HepG2 (cell line): ENCODE data around the gene WDHD1. TPM values are rescaled to one million over a fixed set of nuclear protein-coding genes. Genes with fewer than 3 reads are reported as not detected.

Experiments
- ATAC-seq: fragments of 200-7000 bp; cut with Tn5 transposase; 3 replicates; pipeline ENCODE4 v1.9.1; 2020; ENCODE audit warnings: mild to moderate bottlenecking, moderate library complexity
- BruUV-seq: library from RNA; stranded (reverse); fragments of 400-500 nt; replicated peaks from 2 replicates; lab custom pipeline; 2021; lab: Mats Ljungman, UMichigan
- CTCF ChIA-PET: fragments of 300-600 bp; formaldehyde crosslinking; extraction: SDS; loops from one replicate; lab custom pipeline; 2021; ENCODE audit warnings: low total read pairs, inconsistent platforms, low intra/inter-chr PET ratio; lab: Yijun Ruan, JAX
- POLR2A ChIA-PET: fragments of 350-600 bp; sonication (Branson Sonifier 250); formaldehyde crosslinking; loops from one replicate; lab custom pipeline; 2020; ENCODE audit warnings: antibody characterized with exemption, inconsistent platforms; lab: Yijun Ruan, JAX
- DNase-seq: peaks from one replicate; pipeline ENCODE4 v3.0.0-alpha.2; 2015; ENCODE audit warnings: low spot score
- FAIRE-seq: peaks from 3 replicates; lab custom pipeline; 2011; peaks lifted over from hg19 to GRCh38; lab: Jason Lieb, UNC
- H2AFZ ChIP-seq: one replicate; pipeline ENCODE4 v1.6.1; 2011; ENCODE audit warnings: low read length, inconsistent platforms
- H3K27ac ChIP-seq: fragments of 300-600 bp; 3 replicates; pipeline ENCODE4 v1.8.0; 2011; ENCODE audit warnings: mixed run types, mild to moderate bottlenecking, mixed read lengths, low read length, inconsistent platforms; ENCODE audit not compliant: insufficient read depth; ENCODE audit errors: extremely low read length
- H3K27me3 ChIP-seq, 2 experiments: fragments of 200-600 bp in 1 of 2; 2 replicates in 1 of 2; 3 replicates in 1 of 2; pipeline versions ENCODE4 v1.6.0 to v1.8.0; 2011; ENCODE audit warnings: low read length in 2 of 2, mild to moderate bottlenecking in 2 of 2, moderate library complexity in 2 of 2, inconsistent platforms in 1 of 2; ENCODE audit not compliant: insufficient read depth in 2 of 2, control insufficient read depth in 1 of 2
- H3K36me3 ChIP-seq, 2 experiments: fragments of 200-600 bp in 1 of 2; replicated peaks in 1 of 2; 2 replicates in 1 of 2; 3 replicates in 1 of 2; pipeline versions ENCODE4 v1.5.1 to v1.8.0; 2011; ENCODE audit warnings: low read length in 2 of 2, inconsistent platforms in 1 of 2; ENCODE audit not compliant: insufficient read depth in 2 of 2, control insufficient read depth in 1 of 2
- H3K4me1 ChIP-seq: 2 replicates; pipeline ENCODE4 v1.5.1; 2012; ENCODE audit warnings: low read length, inconsistent platforms; ENCODE audit not compliant: insufficient read depth
- H3K4me2 ChIP-seq: 2 replicates; pipeline ENCODE4 v1.6.0; 2011; ENCODE audit warnings: low read depth, low read length, inconsistent platforms
- H3K4me3 ChIP-seq, 3 experiments: fragments of 200-600 bp in 1 of 3; sonication (generic), shearing (Covaris generic) in 1 of 3; replicated peaks in 1 of 3; 2 replicates each; pipeline ENCODE4 v1.5.1; 2011 to 2016; ENCODE audit warnings: low read length in 3 of 3, inconsistent platforms in 2 of 3, low read depth in 2 of 3, mild to moderate bottlenecking in 2 of 3, control low read depth in 1 of 3, mixed read lengths in 1 of 3; ENCODE audit not compliant: insufficient read depth in 1 of 3
- H3K79me2 ChIP-seq: one replicate; pipeline ENCODE4 v1.6.1; 2011; ENCODE audit warnings: low read length, inconsistent platforms; ENCODE audit not compliant: insufficient read depth
- H3K9ac ChIP-seq: 2 replicates; pipeline ENCODE4 v1.6.0; 2011; ENCODE audit warnings: mild to moderate bottlenecking, low read depth, low read length, inconsistent platforms; ENCODE audit not compliant: insufficient read depth
- H3K9me3 ChIP-seq: 2 replicates; pipeline ENCODE4 v1.5.1; 2012; ENCODE audit warnings: mild to moderate bottlenecking, low read length
- H4K20me1 ChIP-seq: 2 replicates; pipeline ENCODE4 v1.6.0; 2011; ENCODE audit warnings: inconsistent platforms, mild to moderate bottlenecking, low read length, moderate library complexity; ENCODE audit not compliant: insufficient read depth
- DZIP1 ChIP-seq: sonication (generic); formaldehyde crosslinking; IDR thresholded peaks from 2 replicates; pipeline ENCODE4 v1.5.0; 2020; ENCODE audit warnings: mild to moderate bottlenecking, missing genetic modification reagents
- EP300 ChIP-seq, 3 experiments: sonication (generic) in 1 of 3; formaldehyde crosslinking in 1 of 3; IDR thresholded peaks; 2 replicates each; pipeline versions ENCODE4 v1.5.1 to v1.6.1; 2011 to 2020; ENCODE audit warnings: low read depth in 2 of 3, low read length in 2 of 3, borderline replicate concordance in 1 of 3, improper control_type of control experiment in 1 of 3, mild to moderate bottlenecking in 1 of 3, missing genetic modification reagents in 1 of 3, moderate library complexity in 1 of 3
- JUNB ChIP-seq: sonication (generic); formaldehyde crosslinking; IDR thresholded peaks from 2 replicates; pipeline ENCODE4 v1.8.0; 2022; ENCODE audit warnings: missing genetic modification reagents, mild to moderate bottlenecking, borderline replicate concordance
- PHB2 ChIP-seq: fragments of 450-650 bp; IDR thresholded peaks from 2 replicates; pipeline ENCODE4 v1.6.1; 2018; ENCODE audit not compliant: partially characterized antibody
- SOX13 ChIP-seq, 3 experiments: fragments of 450-650 bp in 1 of 3; sonication (generic) in 1 of 3; formaldehyde crosslinking in 1 of 3; IDR thresholded peaks in 2 of 3; conservative IDR thresholded peaks in 1 of 3; 2 replicates each; pipeline versions ENCODE4 v1.5.0 to v1.6.1; 2016 to 2020; ENCODE audit warnings: antibody characterized with exemption in 1 of 3, mild to moderate bottlenecking in 1 of 3, missing compliant biosample characterization in 1 of 3, missing genetic modification reagents in 1 of 3, moderate library complexity in 1 of 3
- THYN1 ChIP-seq: sonication (generic); formaldehyde crosslinking; IDR thresholded peaks from 2 replicates; pipeline ENCODE4 v1.8.1; 2023; ENCODE audit warnings: low read depth, mild to moderate bottlenecking, moderate library complexity, missing genetic modification reagents, borderline replicate concordance
- XRCC5 ChIP-seq: fragments of 200-400 bp; formaldehyde crosslinking; optimal IDR thresholded peaks from 2 replicates; pipeline ENCODE3; 2017; ENCODE audit warnings: mild to moderate bottlenecking, low read length
- ZBTB25 ChIP-seq: IDR thresholded peaks from 2 replicates; pipeline ENCODE4 v1.6.1; 2018; ENCODE audit warnings: missing genetic modification reagents
- ZNF101 ChIP-seq: sonication (generic); formaldehyde crosslinking; IDR thresholded peaks from 2 replicates; pipeline ENCODE4 v1.4.0; 2020; ENCODE audit warnings: mild to moderate bottlenecking, low read depth, missing genetic modification reagents, borderline replicate concordance
- ZNF766 ChIP-seq: sonication (generic); formaldehyde crosslinking; IDR thresholded peaks from 2 replicates; pipeline ENCODE4 v1.5.0; 2020; ENCODE audit warnings: missing genetic modification reagents, borderline replicate concordance
- ZNF770 ChIP-seq: sonication (generic); formaldehyde crosslinking; IDR thresholded peaks from 2 replicates; pipeline ENCODE4 v1.5.0; 2020; ENCODE audit warnings: mild to moderate bottlenecking, missing genetic modification reagents
- WGBS: methylation state at CpG from one replicate; pipeline ENCODE4 v1.1.6; 2017; ENCODE audit warnings: low lambda C conversion rate; 5-methylcytosine and 5-hydroxymethylcytosine counted together
- in situ Hi-C: cut with HindIII; loops from 2 replicates; pipeline ENCODE4 v1.10.0; 2017; ENCODE audit warnings: low pct_unique_long_range_greater_than_20kb; ENCODE audit not compliant: extremely low pct_ligation_motif_present
- intact Hi-C: fragments of 100-400 bp; cut with micrococcal nuclease; formaldehyde crosslinking; loops from one replicate; pipeline ENCODE4 v1.10.0; 2022; ENCODE audit not compliant: unreplicated experiment
- polyA plus RNA-seq, 8 experiments: library from polyadenylated mRNA; depleted of rRNA in 3 of 8; stranded (reverse) in 7 of 8; unstranded in 1 of 8; fragments of >200 nt; fragmentation: Illumina TruSeq in 4 of 8; extraction: Trizol in 4 of 8; gene quantifications; 2 replicates each; pipeline versions ENCODE4 v1.2.1 to v1.2.3, GENCODE V29; 2011 to 2016; ENCODE audit warnings: low read depth in 4 of 8, missing spikeins in 1 of 8, mixed read lengths in 1 of 8; ENCODE audit not compliant: insufficient read depth in 1 of 8
- total RNA-seq, 5 experiments: library from RNA; depleted of rRNA; stranded (reverse); fragments of >200 nt; fragmentation: Illumina TruSeq; extraction: Trizol; gene quantifications; 2 replicates each; pipeline ENCODE4 v1.2.3, GENCODE V29; 2016; ENCODE audit warnings: low read depth in 1 of 5
- TF ChIP-seq, protein P1 (sequence below): sonication (generic); formaldehyde crosslinking; IDR thresholded peaks from 2 replicates; pipeline ENCODE4 v1.4.0; 2020; ENCODE audit warnings: missing genetic modification reagents

The WDHD1 gene
- total and polyA plus RNA-seq, 2 of the 13 experiments (the other 11 are each of a cell fraction or from before 2014, with no cell fraction given): 5.5 to 27.5 TPM

GRCh38 chr14:55015006-55015405 lies 11.9 kb downstream of the WDHD1 start (continued):
- no peak for TF ChIP-seq ZBTB25 (CRISPR knock-in tag)
- no peak for TF ChIP-seq SOX13 (IDR thresholded peaks at IDR 0.05)
- TF ChIP-seq SOX13 (CRISPR knock-in tag; conservative IDR thresholded peaks at IDR 0.05 in 1 of 2, IDR thresholded peaks at IDR 0.05 in 1 of 2): no peak
- TF ChIP-seq, protein P1, sequence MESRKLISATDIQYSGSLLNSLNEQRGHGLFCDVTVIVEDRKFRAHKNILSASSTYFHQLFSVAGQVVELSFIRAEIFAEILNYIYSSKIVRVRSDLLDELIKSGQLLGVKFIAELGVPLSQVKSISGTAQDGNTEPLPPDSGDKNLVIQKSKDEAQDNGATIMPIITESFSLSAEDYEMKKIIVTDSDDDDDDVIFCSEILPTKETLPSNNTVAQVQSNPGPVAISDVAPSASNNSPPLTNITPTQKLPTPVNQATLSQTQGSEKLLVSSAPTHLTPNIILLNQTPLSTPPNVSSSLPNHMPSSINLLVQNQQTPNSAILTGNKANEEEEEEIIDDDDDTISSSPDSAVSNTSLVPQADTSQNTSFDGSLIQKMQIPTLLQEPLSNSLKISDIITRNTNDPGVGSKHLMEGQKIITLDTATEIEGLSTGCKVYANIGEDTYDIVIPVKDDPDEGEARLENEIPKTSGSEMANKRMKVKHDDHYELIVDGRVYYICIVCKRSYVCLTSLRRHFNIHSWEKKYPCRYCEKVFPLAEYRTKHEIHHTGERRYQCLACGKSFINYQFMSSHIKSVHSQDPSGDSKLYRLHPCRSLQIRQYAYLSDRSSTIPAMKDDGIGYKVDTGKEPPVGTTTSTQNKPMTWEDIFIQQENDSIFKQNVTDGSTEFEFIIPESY (CRISPR knock-in tag): no peak
- TF ChIP-seq ZNF101 (CRISPR knock-in tag): no peak
- TF ChIP-seq, all 625 proteins: peak for 0

- DNase-seq (no peak), ATAC-seq (no peak), FAIRE-seq (no peak)
- H3K79me2 ChIP-seq: no peaks in the 10 kb centered on the region
- H3K36me3 ChIP-seq: peaks cover 7 to 10% of the 10 kb centered on the region in 2 experiments; a peak in 4 of 5 replicates
- no peaks in the 10 kb centered on the region for H4K20me1 ChIP-seq
- CTCF ChIA-PET: no interaction called here
- H3K9ac ChIP-seq: no peak overlapping the region
- no peak overlapping the region for H3K4me3 ChIP-seq
- in situ Hi-C loops (no loop called here), intact Hi-C loops (no loop called here)
- POLR2A ChIA-PET: no interaction called here
- no peaks in the 10 kb centered on the region for H3K27me3 ChIP-seq
- WGBS: 100% methylated on average over 3 of the region's 4 CpGs
- H3K9me3 ChIP-seq: no peaks in the 10 kb centered on the region
- no peaks in the 10 kb centered on the region for H3K4me1 ChIP-seq
- H3K27ac ChIP-seq: no peak overlapping the region
- no peak overlapping the region for H3K4me2 ChIP-seq
- no TSS peak for BruUV-seq
- H2AFZ ChIP-seq: no peak overlapping the region
- no peak for TF ChIP-seq THYN1 (CRISPR knock-in tag)
- TF ChIP-seq ZNF770 (CRISPR knock-in tag): no peak
- TF ChIP-seq EP300 (IDR thresholded peaks at IDR 0.05; ENCODE audit: low read depth in 2 of 2, low read length in 2 of 2): no peak
- TF ChIP-seq EP300 (CRISPR knock-in tag; IDR thresholded peaks at IDR 0.05; ENCODE audit: borderline replicate concordance): no peak
- no peak for TF ChIP-seq ZNF766 (CRISPR knock-in tag)
- TF ChIP-seq PHB2: no peak
- no peak for TF ChIP-seq DZIP1 (CRISPR knock-in tag)
- no peak for TF ChIP-seq XRCC5
- no peak for TF ChIP-seq JUNB
Measured at GRCh38 chr14:55005071-55005470, 21.8 kb downstream of the WDHD1 start.
